Measurements from ENCODE around the gene CAPS. TPM values are rescaled to one million over a fixed set of nuclear protein-coding genes. Genes with fewer than 3 reads are reported as not detected.

CAPS gene
- total and polyA plus RNA-seq, 2 experiments from 2014 or later, result 15.5 to 17.8 TPM

GRCh38 chr19:5893907-5894703, 19.9 kb upstream of the CAPS start:
- no peak overlapping the region for H3K4me2 ChIP-seq
- 78% methylated on average over 28 of the region's 28 CpGs for WGBS (ENCODE audit: low lambda C conversion rate, missing lambda C conversion rate)
- peaks cover 9% of the 10 kb centered on the region for H3K79me2 ChIP-seq
- no peak for DNase-seq (ENCODE audit: low spot score)
- H2AFZ ChIP-seq, result no peak overlapping the region
- TF ChIP-seq EZH2 (IDR thresholded peaks at IDR 0.05; ENCODE audit: borderline replicate concordance) (no peak), CTCF (IDR thresholded peaks at IDR 0.05; ENCODE audit: poor library complexity) (no peak), EZH2phosphoT487 (IDR thresholded peaks at IDR 0.05; ENCODE audit: low read depth, severe bottlenecking, unreplicated experiment) (no peak)
- H3K9me3 ChIP-seq (ENCODE audit: low read depth), result no peaks in the 10 kb centered on the region
- H3K9me2 ChIP-seq (replicated peaks; ENCODE audit: insufficient read depth), result no peaks in the 10 kb centered on the region
- no peaks in the 10 kb centered on the region for H3K27me3 ChIP-seq
- no peak overlapping the region for H3K4me3 ChIP-seq
- no peaks in the 10 kb centered on the region for H3K36me3 ChIP-seq (replicated peaks; ENCODE audit: insufficient read depth, low read depth)
- no peak overlapping the region for H3K27ac ChIP-seq
- H4K20me1 ChIP-seq (ENCODE audit: insufficient read depth, poor library complexity, severe bottlenecking), result peaks cover 14% of the 10 kb centered on the region
- H3K4me1 ChIP-seq (ENCODE audit: insufficient read depth), result peaks cover 12% of the 10 kb centered on the region

- Histone ChIP-seq H2AFZ (no peak overlapping the region), H3K9me2 (replicated peaks; ENCODE audit: insufficient read depth) (no peaks in the 10 kb centered on the region), H4K20me1 (ENCODE audit: insufficient read depth, poor library complexity, severe bottlenecking) (peaks cover 17% of the 10 kb centered on the region), H3K4me3 (no peak overlapping the region), H3K36me3 (replicated peaks; ENCODE audit: insufficient read depth, low read depth) (no peaks in the 10 kb centered on the region), H3K79me2 (peaks cover 15% of the 10 kb centered on the region), H3K27ac (no peak overlapping the region), H3K27me3 (no peaks in the 10 kb centered on the region), H3K9me3 (ENCODE audit: low read depth) (no peaks in the 10 kb centered on the region), H3K4me1 (ENCODE audit: insufficient read depth) (peaks cover 12% of the 10 kb centered on the region), H3K4me2 (no peak overlapping the region)
- WGBS (ENCODE audit: low lambda C conversion rate, missing lambda C conversion rate), result 91% methylated on average over 28 of the region's 28 CpGs
- no peak for DNase-seq (ENCODE audit: low spot score)
- TF ChIP-seq EZH2phosphoT487 (IDR thresholded peaks at IDR 0.05; ENCODE audit: low read depth, severe bottlenecking, unreplicated experiment) (no peak), CTCF (IDR thresholded peaks at IDR 0.05; ENCODE audit: poor library complexity) (no peak), EZH2 (IDR thresholded peaks at IDR 0.05; ENCODE audit: borderline replicate concordance) (no peak)
Observed at GRCh38 chr19:5894704-5895349, 19.2 kb upstream of the CAPS start.

GRCh38 chr19:5895409-5895808, 18.6 kb upstream of the CAPS start:
- TF ChIP-seq CTCF (IDR thresholded peaks at IDR 0.05; ENCODE audit: poor library complexity), result no peak
- TF ChIP-seq EZH2phosphoT487 (IDR thresholded peaks at IDR 0.05; ENCODE audit: low read depth, severe bottlenecking, unreplicated experiment), result no peak
- no peak for TF ChIP-seq EZH2 (IDR thresholded peaks at IDR 0.05; ENCODE audit: borderline replicate concordance)
- DNase-seq (ENCODE audit: low spot score), result no peak
- H3K4me2 ChIP-seq, result no peak overlapping the region

More at GRCh38 chr19:5895409-5895808, 18.6 kb upstream of the CAPS start:
- WGBS (ENCODE audit: low lambda C conversion rate, missing lambda C conversion rate), result 91% methylated on average over 15 of the region's 15 CpGs
- peaks cover 21% of the 10 kb centered on the region for H3K79me2 ChIP-seq
- H3K9me2 ChIP-seq (replicated peaks; ENCODE audit: insufficient read depth), result no peaks in the 10 kb centered on the region
- H2AFZ ChIP-seq, result no peak overlapping the region
- H3K36me3 ChIP-seq (replicated peaks; ENCODE audit: insufficient read depth, low read depth), result no peaks in the 10 kb centered on the region
- H4K20me1 ChIP-seq (ENCODE audit: insufficient read depth, poor library complexity, severe bottlenecking), result peaks cover 22% of the 10 kb centered on the region
- H3K9me3 ChIP-seq (ENCODE audit: low read depth), result no peaks in the 10 kb centered on the region
- H3K4me3 ChIP-seq, result no peak overlapping the region
- H3K27ac ChIP-seq, result no peak overlapping the region
- no peaks in the 10 kb centered on the region for H3K27me3 ChIP-seq
- peaks cover 12% of the 10 kb centered on the region for H3K4me1 ChIP-seq (ENCODE audit: insufficient read depth)

Measured in hepatocyte (in vitro differentiated cells).